ENCODE results near the gene TMEM91. TPM values are rescaled to one million over a fixed set of nuclear protein-coding genes. Genes with fewer than 3 reads are reported as not detected.

The TMEM91 gene
- total RNA-seq, result 10 to 100 TPM; 12.4 to 44.3 (median 14.2) TPM

- no peak for TF ChIP-seq CTCF (IDR thresholded peaks at IDR 0.05)
- ATAC-seq (ENCODE audit: low FRiP score) (peak; percentile 54), DNase-seq (ENCODE audit: low spot score) (no peak)
These were observed at the start of gene TMEM91 for GRCh38 chr19:41376241-41376997. TSS of gene TMEM91 (plus strand) at chr19:41376533. CDS start at chr19:41378310, 1,777 bp downstream.

- DNase-seq (ENCODE audit: low spot score) (no peak), ATAC-seq (ENCODE audit: low FRiP score) (no peak)
- no peak for TF ChIP-seq CTCF (IDR thresholded peaks at IDR 0.05)
These were observed 49.2 kb upstream of the TMEM91 start for GRCh38 chr19:41327076-41327575.

GRCh38 chr19:41327576-41328156 lies 48.7 kb upstream of the TMEM91 start:
- peak; percentile 55 for DNase-seq (ENCODE audit: low spot score)
- ATAC-seq (ENCODE audit: low FRiP score), result peak; percentile 41
- no peak for TF ChIP-seq CTCF (IDR thresholded peaks at IDR 0.05)

- no peak for ATAC-seq (ENCODE audit: low FRiP score)
- no peak for DNase-seq (ENCODE audit: low spot score)
- no peak for TF ChIP-seq CTCF (IDR thresholded peaks at IDR 0.05)
These were observed 48.0 kb upstream of the TMEM91 start for GRCh38 chr19:41328157-41328841.

GRCh38 chr19:41328842-41329225 lies 47.5 kb upstream of the TMEM91 start:
- ATAC-seq (ENCODE audit: low FRiP score) (no peak), DNase-seq (ENCODE audit: low spot score) (no peak)

GRCh38 chr19:41330481-41330880 lies 45.9 kb upstream of the TMEM91 start:
- no peak for ATAC-seq (ENCODE audit: low FRiP score)
- TF ChIP-seq CTCF (IDR thresholded peaks at IDR 0.05), result no peak
- DNase-seq (ENCODE audit: low spot score), result no peak

More at GRCh38 chr19:41328842-41329225, 47.5 kb upstream of the TMEM91 start:
- TF ChIP-seq CTCF (IDR thresholded peaks at IDR 0.05), result no peak
